Limb (tissue), 2 donors: Measurements from ENCODE around the gene NFIB.

Source experiments
- DNase-seq, 2 donors: peaks; one replicate each; pipeline ENCODE4 v3.0.0-alpha.2; 2016; ENCODE audit errors: extremely low spot score in 2 of 2

NFIB gene

DNA sequence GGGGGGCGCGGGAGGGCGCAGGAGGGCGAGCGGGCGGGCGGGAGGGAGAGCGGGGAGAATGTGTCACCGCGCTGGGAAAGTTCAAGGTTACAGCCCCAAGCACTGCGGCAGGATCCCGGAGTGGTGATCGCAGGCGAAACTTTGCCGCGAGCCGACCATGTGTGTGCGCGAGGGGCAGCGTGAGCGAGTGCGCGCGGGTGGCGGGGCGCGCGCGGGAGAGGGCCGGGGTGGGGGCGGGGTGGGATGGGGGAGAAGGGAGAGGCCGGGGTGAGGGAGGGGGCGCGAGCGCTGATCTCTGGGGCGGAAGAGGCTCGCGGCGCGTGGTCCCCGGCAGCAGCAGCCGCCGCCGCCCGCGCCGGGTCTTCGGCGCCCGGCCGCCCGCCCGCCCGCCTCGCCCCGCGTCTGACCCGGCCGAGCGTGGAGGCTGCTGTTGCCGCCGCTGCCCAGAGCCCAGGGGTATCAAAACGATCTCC, at the start of gene NFIB:
Gene NFIB, minus strand, starts transcription at position 191 of the 473 bp plus-strand sequence. CDS start 630 bp downstream, outside the sequence.
- DNase-seq, result peak; percentile 69 to 87

DNA sequence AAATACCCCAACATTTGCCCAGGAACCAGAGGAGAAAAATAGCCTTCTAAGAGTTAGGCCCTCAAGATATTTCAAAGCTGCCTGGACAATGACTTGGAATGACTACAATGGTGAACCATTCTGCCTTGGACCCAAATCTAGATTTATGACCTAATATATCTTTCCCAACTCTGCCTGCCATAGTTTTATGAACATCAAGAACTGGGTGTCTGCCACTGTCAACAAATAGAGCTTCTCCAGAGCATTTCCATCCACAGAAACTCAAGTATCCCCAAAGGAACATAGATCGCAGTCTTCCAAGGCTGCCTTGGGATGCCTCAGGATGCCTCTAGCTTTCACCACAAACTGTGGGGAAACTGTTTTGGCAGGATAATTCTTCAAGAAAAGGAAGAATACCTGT, 48.2 kb upstream of the NFIB start:
- DNase-seq, result no peak

DNA sequence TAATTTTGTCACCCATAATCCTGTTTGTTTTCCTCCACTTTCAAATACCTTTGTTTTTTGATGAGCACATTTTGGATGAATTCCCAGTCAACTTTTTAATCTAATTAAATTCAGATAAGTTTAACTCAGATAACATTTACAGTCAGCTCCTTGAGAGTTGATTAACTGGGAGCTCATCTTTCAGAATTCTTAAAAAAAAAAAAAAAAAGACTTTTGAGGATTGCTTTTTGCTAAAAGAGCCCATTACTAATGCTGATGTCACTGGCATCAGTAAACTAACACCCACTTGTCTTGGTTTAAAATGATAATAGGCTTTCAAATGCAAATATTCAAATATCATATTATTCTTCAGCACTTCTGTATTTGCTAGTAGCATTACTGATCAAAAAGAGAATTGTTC, 47.1 kb upstream of the NFIB start:
- no peak for DNase-seq

GRCh38 chr9:14358523-14358922, 44.6 kb upstream of the NFIB start:
- DNase-seq, result no peak

DNA sequence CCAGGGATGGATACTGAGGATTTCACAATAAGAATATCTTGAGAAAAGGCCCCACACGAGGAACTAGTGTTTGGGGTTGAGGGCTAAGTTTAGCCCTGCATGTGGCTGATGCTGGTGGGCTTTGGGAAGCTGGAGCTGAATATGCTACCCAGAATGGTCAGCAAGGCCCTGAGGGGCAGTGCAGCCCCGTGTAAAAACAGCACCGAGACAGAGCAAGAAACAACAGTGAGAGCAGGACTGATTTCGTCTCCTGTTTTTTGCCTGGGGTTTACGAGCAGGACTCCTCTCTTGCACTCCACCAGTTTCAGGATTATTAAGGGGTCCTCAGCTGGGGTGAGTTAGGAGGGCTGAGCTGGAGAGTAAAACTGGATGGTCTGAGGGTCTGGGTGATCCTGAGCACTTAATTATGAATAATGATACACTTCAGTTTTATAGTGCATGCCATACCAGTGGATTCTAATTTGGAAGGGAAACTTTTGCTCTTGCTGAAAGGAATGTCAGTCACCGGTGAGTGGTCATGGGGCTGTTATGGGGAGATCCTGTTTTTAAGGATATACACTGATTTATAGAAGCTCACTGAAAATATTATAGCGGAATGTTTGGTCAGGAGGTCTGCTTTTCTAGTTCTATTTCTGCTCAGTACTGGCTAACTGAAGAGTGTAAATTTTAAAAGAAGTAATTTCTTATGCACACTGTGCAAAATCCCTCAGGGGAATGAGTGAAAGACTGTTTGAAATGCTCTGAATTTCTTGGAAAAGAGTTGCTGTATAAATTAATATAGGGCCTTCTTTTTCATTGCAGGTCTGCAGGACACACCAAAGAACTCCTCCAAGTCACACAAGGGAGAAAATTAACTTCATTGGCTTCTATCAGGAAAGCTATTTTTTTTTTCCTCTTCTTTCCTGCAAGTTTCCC, 42.7 kb upstream of the NFIB start:
- no peak for DNase-seq

DNA sequence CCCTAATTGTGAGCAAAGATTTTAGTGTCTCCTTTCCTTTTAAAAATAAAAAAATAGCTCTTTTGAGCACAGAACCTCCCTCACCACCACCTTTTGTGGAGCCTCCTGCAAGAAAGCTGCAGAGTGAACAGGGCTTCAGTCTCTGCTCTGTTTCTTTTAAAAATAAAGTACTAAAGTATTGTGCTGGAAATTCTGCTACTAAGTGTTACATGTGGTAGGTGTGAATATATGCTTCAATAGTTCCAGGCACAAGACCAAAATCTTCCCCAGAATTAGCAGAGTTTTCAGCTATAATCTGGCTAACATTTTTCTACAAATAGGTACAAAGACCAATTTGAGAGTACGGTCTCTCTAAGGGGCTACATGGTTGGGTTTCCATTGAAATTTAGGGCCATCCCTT, 40.3 kb upstream of the NFIB start:
- DNase-seq, result no peak

- DNase-seq, result peak; percentile 93 to 98
Measured at GRCh38 chr9:14353222-14354056, 39.5 kb upstream of the NFIB start.

DNA sequence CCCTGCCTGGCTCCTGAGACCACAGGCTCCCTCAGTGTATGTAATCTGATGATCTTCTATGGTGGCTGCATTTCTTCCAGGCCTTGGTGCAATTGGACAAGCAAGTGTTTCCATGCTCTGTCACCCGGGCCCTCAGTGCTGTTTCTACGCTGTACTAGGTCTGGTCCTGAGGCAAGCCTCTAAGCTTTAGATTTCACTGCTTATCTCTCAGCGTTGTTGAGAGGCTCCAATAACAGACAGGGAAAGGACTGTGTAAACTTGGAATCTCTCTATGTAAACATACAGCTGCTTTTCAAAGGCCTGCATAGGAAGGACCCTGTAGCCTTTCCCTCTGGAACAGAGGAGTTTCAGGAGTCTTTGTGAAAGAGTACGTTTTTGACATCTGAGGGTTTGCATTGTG, 38.6 kb upstream of the NFIB start:
- DNase-seq, result no peak

- peak in 1 of 2 donors; percentile 35 for DNase-seq
Measured at GRCh38 chr9:14351221-14351836, 37.4 kb upstream of the NFIB start.

DNA sequence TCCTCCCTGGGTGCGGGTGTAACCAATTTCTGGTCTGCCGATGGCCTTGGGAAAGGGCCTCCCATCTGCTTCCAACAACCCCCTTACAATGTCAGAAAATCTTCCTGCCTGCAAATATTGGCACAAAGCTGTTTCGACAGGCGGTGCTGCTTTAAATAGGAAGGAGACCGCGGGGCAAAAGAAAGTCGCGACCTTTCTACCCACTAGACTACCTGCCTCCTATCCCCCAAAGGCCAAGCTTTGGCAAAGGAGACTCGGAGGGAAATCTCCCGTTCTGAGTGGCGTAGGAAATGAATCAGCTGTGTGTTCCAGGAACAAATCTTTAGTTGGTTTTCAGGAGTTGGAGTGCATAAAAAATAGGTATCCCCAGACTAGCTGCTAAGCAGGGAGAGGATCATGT, 36.8 kb upstream of the NFIB start:
- DNase-seq, result peak in 1 of 2 donors; percentile 43

DNA sequence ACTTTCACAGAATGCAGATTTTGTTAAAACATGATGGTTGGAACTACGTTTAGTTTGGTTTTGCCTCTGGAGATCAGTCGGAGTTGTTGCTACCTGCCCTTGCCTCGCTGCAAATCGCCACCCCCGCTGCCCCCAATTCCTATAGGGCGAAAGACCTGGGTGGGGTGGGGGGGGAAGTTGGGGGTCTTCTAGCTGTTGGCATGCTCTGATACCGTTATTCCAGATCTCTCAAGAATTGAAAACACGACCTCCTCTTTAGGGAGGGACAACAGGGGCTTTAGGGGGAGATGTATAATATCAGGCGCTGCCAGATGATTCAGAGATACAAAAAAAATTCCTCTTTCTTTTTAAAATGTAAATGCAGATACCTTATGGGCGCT, 36.4 kb upstream of the NFIB start:
- peak in 1 of 2 donors; percentile 50 for DNase-seq

GRCh38 chr9:14349447-14350348, 35.8 kb upstream of the NFIB start:
- peak in 1 of 2 donors; percentile 58 for DNase-seq

- peak in 1 of 2 donors; percentile 68 for DNase-seq
Measured at GRCh38 chr9:14349146-14349446, 35.2 kb upstream of the NFIB start.

GRCh38 chr9:14348373-14349145, 34.6 kb upstream of the NFIB start:
- DNase-seq, result peak in 1 of 2 donors; percentile 75

- no peak for DNase-seq
Measured at GRCh38 chr9:14348123-14348372, 34.1 kb upstream of the NFIB start.

- DNase-seq, result peak in 1 of 2 donors; percentile 85
Measured at GRCh38 chr9:14347406-14348122, 33.6 kb upstream of the NFIB start.

- no peak for DNase-seq
Measured at GRCh38 chr9:14346811-14347405, 33.0 kb upstream of the NFIB start.

DNA sequence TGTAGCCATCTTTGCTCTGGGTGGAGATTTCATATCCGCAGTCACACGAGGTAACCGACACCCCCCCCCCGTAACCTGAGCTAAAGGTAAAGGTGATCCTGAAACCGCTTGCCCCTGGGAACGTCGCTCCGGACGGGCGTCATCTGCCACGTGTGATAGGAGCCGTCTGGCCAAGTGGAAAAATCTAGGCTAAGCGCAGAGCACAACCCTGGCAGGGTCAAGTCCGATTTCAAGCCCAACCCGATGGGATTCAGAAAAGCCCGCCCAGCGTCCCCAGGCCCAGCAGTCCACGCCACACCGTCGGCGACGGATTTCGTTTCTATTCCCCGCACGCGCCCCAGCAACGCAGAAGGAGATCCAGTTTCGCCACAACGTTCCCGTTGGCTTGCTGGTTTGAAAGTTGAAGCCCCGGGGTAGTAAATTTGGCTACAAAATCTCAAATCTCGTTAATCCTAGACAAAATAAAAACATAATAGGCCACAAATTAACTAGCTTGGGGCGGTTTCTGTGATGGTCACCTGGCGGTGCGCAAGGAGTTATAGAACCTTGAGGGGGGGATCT, 32.4 kb upstream of the NFIB start:
- peak in 1 of 2 donors; percentile 76 for DNase-seq
